SK-N-MC (cell line): ENCODE results near the gene TMEM204.

Source experiments
- EZH2 ChIP-seq: fragments of 200-600 bp; sonication (generic); IDR thresholded peaks from one replicate; pipeline ENCODE4 v1.6.1; 2017; ENCODE audit warnings: antibody characterized with exemption
- POLR2AphosphoS5 ChIP-seq: IDR thresholded peaks from 2 replicates; pipeline ENCODE4 v1.6.1; 2012; ENCODE audit warnings: mild to moderate bottlenecking, low read depth, low read length, borderline replicate concordance

DNA sequence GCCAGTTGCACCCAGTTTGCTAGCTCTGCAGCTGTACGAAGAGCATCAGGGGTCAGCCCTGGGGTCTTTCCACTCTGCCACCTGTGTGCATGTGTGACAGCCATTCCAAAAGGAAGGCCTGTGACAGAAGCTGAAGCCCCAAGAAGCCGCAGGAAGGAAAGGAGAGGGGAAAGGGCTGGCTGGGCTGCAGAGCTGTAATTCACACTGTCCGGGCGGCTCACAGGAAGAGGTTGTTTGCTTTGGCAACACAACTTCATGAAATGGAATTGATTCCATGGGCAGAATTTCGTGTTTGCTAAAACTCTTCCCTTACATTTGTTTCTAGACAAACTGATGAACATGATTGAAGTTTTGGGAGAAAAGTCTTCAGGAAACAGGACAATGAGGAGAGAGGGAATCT, 14.8 kb downstream of the TMEM204 start:
- TF ChIP-seq EZH2 (no peak), POLR2AphosphoS5 (no peak)
